ENCODE measurements around the gene RAPSN.

Gene RAPSN

GRCh38 chr11:47451436-47451835 lies 2.5 kb upstream of the RAPSN start (continued):
- TF ChIP-seq ZNF280C (tag by site-specific recombination; IDR thresholded peaks at IDR 0.05) (no peak), ZNF830 (tag by site-specific recombination; IDR thresholded peaks at IDR 0.05; ENCODE audit: low read depth) (no peak)

GRCh38 chr11:47449541-47449940 lies 605 bp upstream of the RAPSN start:
- Histone ChIP-seq H3K36me3 (ENCODE audit: control insufficient read depth in 2 of 2, insufficient read depth in 1 of 2, low read length in 2 of 2) (no peaks in the 10 kb centered on the region), H3K4me3 (ENCODE audit: low read depth, low read length) (no peak overlapping the region), H3K27ac (ENCODE audit: extremely low read depth, low read depth, low read length) (no peak overlapping the region), H3K9me3 (ENCODE audit: control insufficient read depth, insufficient read depth, low read depth, low read length) (no peaks in the 10 kb centered on the region), H3K4me1 (ENCODE audit: control insufficient read depth, insufficient read depth, low read length) (no peaks in the 10 kb centered on the region)
- ChIA-PET CTCF (no interaction called here), POLR2A (no interaction called here)
- TF ChIP-seq ZNF10 (tag by site-specific recombination; IDR thresholded peaks at IDR 0.05) = no peak

- CTCF ChIA-PET = no interaction called here
Observed at GRCh38 chr11:47447906-47448305, 1.0 kb downstream of the RAPSN start.

GRCh38 chr11:47446833-47447232 lies 2.1 kb downstream of the RAPSN start:
- Histone ChIP-seq H3K27ac (ENCODE audit: extremely low read depth, low read depth, low read length) (no peak overlapping the region), H3K9me3 (ENCODE audit: control insufficient read depth, insufficient read depth, low read depth, low read length) (no peaks in the 10 kb centered on the region), H3K36me3 (ENCODE audit: control insufficient read depth in 2 of 2, insufficient read depth in 1 of 2, low read length in 2 of 2) (no peaks in the 10 kb centered on the region), H3K4me1 (ENCODE audit: control insufficient read depth, insufficient read depth, low read length) (no peaks in the 10 kb centered on the region), H3K4me3 (ENCODE audit: low read depth, low read length) (no peak overlapping the region)
- POLR2A ChIA-PET = no interaction called here
- CTCF ChIA-PET = interaction anchor here (0.6 kb wide), 1 partner anchor 93 kb away, joined by 3 read pairs; no protein-coding TSS in a partner anchor
- TF ChIP-seq ZBTB1 (tag by site-specific recombination; IDR thresholded peaks at IDR 0.05) (no peak), ZNF792 (tag by site-specific recombination; IDR thresholded peaks at IDR 0.05) (no peak), ZNF473 (tag by site-specific recombination; IDR thresholded peaks at IDR 0.05) (no peak)

More at GRCh38 chr11:47447906-47448305, 1.0 kb downstream of the RAPSN start:
- Histone ChIP-seq H3K4me1 (ENCODE audit: control insufficient read depth, insufficient read depth, low read length) (no peaks in the 10 kb centered on the region), H3K27ac (ENCODE audit: extremely low read depth, low read depth, low read length) (no peak overlapping the region), H3K9me3 (ENCODE audit: control insufficient read depth, insufficient read depth, low read depth, low read length) (no peaks in the 10 kb centered on the region), H3K4me3 (ENCODE audit: low read depth, low read length) (no peak overlapping the region), H3K36me3 (ENCODE audit: control insufficient read depth in 2 of 2, insufficient read depth in 1 of 2, low read length in 2 of 2) (no peaks in the 10 kb centered on the region)
- POLR2A ChIA-PET = no interaction called here
- TF ChIP-seq SP7 (tag by site-specific recombination; IDR thresholded peaks at IDR 0.05) (no peak), REST (tag by site-specific recombination; IDR thresholded peaks at IDR 0.05) (no peak), ZNF140 (tag by site-specific recombination; IDR thresholded peaks at IDR 0.05) (no peak), ZNF560 (tag by site-specific recombination; IDR thresholded peaks at IDR 0.05; ENCODE audit: borderline replicate concordance) (no peak), ZBTB8A (tag by site-specific recombination; IDR thresholded peaks at IDR 0.05) (no peak)

- Histone ChIP-seq H3K27ac (ENCODE audit: extremely low read depth, low read depth, low read length) (no peak overlapping the region), H3K4me1 (ENCODE audit: control insufficient read depth, insufficient read depth, low read length) (no peaks in the 10 kb centered on the region), H3K9me3 (ENCODE audit: control insufficient read depth, insufficient read depth, low read depth, low read length) (no peaks in the 10 kb centered on the region), H3K36me3 (ENCODE audit: control insufficient read depth in 2 of 2, insufficient read depth in 1 of 2, low read length in 2 of 2) (no peaks in the 10 kb centered on the region), H3K4me3 (ENCODE audit: low read depth, low read length) (no peak overlapping the region)
- TF ChIP-seq ZNF658 (tag by site-specific recombination; IDR thresholded peaks at IDR 0.05) = no peak
- peak; percentile 77 for TF ChIP-seq ZNF121 (tag by site-specific recombination; IDR thresholded peaks at IDR 0.05)
- ChIA-PET CTCF (interaction anchor here (0.7 to 0.9 kb wide), 3 partner anchors 72 to 559 kb away, joined by 3 to 8 read pairs (median 3); no protein-coding TSS in a partner anchor), POLR2A (interaction anchor here (0.7 kb wide), 3 partner anchors 17 to 197 kb away, joined by 3 read pairs; no protein-coding TSS in a partner anchor)
Observed at GRCh38 chr11:47445840-47446239, 3.1 kb downstream of the RAPSN start.
